Hematopoietic multipotent progenitor cell treated with erythropoietin and hydrocortisone succinate and interleukin-3 and kit ligand, for 8 days (in vitro differentiated cells): ENCODE data around the gene DMTF1.
"Not testable (repeated sequence)": the region's sequence is repeated elsewhere in the genome, so short reads cannot be mapped to it uniquely, and the experiment has no call there.

Source experiments
- DNase-seq: peaks from one replicate; pipeline ENCODE4 v3.0.0-alpha.2; 2015

Gene DMTF1

DNA sequence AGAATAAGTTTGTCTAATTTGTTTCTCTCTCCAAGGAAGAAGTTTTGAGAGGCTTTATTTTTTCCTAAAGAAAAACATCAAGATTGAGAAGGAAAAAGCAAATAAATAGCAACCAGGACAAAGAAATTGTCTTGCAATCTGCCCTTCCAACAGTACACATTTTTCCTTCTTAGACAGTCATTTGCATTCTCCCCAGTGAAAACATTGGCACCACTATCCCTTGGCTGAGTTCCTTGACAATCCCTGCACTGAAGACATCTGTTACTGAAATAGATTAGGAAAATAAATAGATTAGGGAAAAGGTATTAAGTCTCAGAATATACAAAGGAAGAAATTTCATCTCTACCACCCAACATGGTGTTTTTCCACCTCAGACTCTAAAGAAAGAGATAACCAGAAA, 79.5 kb downstream of the DMTF1 start:
- no peak for DNase-seq

GRCh38 chr7:87234949-87235348, 82.7 kb downstream of the DMTF1 start:
- peak; percentile 21 for DNase-seq

DNA sequence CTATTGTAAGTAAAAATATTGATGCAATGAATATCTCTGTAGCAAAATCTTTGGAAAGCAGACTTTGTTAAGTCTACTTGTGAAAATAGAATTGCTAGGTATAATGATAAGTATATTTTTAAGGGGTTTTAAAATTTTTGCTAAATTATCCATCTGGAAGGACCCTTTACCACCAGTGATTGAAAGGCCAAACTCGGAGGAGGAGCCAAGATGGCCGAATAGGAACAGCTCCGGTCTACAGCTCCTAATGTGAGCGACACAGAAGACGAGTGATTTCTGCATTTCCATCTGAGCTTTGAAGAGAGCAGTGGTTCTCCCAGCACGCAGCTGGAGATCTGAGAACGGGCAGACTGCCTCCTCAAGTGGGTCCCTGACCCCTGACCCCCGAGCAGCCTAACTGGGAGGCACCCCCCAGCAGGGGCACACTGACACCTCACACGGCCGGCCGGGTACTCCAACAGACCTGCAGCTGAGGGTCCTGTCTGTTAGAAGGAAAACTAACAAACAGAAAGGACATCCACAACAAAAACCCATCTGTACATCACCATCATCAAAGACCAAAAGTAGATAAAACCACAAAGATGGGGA, 86.3 kb downstream of the DMTF1 start:
- DNase-seq, result not testable (repeated sequence)

GRCh38 chr7:87245671-87246070, 93.4 kb downstream of the DMTF1 start:
- not testable (repeated sequence) for DNase-seq
